Spleen (tissue), 7 donors: ENCODE measurements around the gene ITGAE.

ENCODE experiments used
- CTCF ChIP-seq, 11 experiments: fragments of 200-600 bp in 7 of 11; fragments of 450-650 bp in 4 of 11; sonication (generic) in 4 of 11; IDR thresholded peaks in 8 of 11; conservative IDR thresholded peaks in 3 of 11; 1 replicate in 7 of 11; 2 replicates in 4 of 11; pipeline versions ENCODE4 v1.4.0 to v1.8.0; 2016 to 2021; ENCODE audit warnings: antibody characterized with exemption in 11 of 11, inconsistent platforms in 4 of 11, mild to moderate bottlenecking in 1 of 11
- POLR2A ChIP-seq, 3 donors: fragments of 450-650 bp; IDR thresholded peaks; one replicate each; pipeline ENCODE4 v1.5.1; 2017; ENCODE audit warnings: antibody characterized with exemption in 3 of 3, mild to moderate bottlenecking in 1 of 3
- donor health status: DM: no; HTN: no; CAD: no; lungs with moderate emphysema.
- donor health status: DM: no; HTN: no; CAD: no.
- donor health status: DM: no; HTN: no; CAD: no.

- TF ChIP-seq CTCF (IDR thresholded peaks at IDR 0.05 in 8 of 11, conservative IDR thresholded peaks at IDR 0.05 in 3 of 11) = no peak
- no peak for TF ChIP-seq POLR2A (IDR thresholded peaks at IDR 0.05)
Observed at GRCh38 chr17:3815925-3816324, 14.9 kb upstream of the ITGAE start.
